Activated CD8-positive, alpha-beta memory T cell treated with anti-CD3 and anti-CD28 coated beads, Interleukin-2, amount 50 U/mL, for 4 hours (primary cell): ENCODE results near the gene CLEC20A.

Experiments used
- DNase-seq: peaks from one replicate; pipeline ENCODE4 v3.0.0-alpha.2; 2020

The CLEC20A gene

DNA sequence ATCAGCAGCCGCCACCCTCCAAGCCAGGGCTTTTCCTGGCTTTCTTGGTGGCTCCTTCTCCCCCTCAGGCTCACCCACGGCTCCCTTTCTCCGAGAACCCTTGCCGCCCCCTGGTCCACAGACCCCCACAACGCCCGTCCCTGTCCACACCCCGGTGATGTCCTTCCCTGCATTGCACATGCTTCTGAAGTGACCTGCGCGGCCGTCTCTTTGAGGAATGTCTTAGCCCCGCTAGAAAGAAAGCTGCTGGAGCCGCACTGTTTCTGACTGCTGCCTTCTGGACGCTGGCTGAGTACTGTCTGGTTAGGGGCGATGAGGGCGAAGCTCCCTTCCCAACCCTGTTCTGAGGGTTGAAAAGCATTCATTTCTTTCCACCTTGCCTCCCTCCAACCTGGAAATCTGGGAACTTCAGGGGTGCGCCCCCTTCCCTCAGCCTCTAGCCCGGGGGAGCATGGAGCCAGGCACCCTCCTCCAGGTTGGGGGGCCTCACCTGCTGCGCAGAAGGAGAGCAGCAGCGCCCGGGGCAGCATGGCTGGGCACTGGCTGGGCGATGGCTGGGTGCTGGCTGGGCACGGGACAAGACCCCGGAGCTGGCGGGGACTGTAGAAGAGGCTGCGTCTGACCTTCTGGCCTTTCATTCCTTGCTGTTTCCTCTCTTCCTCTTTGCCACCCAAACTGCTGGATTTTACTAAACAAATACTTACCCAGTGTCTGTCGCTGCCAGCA lies at the start of gene CLEC20A:
CLEC20A (minus strand) TSS at position 555 of the 726 bp plus-strand sequence; CDS start at position 530, 25 bp downstream.
- no peak for DNase-seq

DNA sequence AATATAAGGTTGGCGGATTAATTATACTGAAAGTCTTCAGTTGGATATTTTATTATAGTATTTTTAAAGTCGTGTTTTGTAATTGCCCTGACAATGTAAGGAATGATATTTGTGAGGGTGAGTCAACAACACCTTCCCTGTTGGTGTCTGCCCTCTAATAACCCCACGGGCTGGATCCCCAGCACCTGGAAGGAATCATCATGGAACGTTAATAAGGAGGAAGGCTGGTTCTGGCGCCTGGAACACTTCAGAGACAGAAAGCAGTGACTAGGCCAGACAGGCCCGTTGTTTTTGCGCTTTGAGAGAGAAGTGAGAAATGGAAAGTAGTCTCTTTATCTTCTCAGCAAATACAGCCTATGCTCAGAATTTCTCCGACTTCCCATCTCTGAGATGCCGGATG lies 47.8 kb upstream of the CLEC20A start:
- DNase-seq = no peak

DNA sequence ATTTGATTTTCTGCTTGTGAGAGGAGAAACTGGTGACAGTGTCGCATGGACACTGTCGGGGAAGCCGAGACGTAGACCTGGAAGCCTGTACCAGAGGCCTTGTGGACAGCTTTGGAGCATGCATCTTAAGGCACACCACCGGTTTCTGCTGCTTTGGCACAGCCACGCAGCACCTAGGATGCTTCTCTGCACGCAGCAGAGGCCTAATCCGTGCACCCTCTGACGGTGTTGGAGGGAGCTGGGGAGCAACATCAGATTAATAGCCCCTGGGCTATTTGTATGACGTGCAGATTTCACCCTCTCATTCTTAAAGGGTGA lies 46.5 kb upstream of the CLEC20A start:
- no peak for DNase-seq

DNA sequence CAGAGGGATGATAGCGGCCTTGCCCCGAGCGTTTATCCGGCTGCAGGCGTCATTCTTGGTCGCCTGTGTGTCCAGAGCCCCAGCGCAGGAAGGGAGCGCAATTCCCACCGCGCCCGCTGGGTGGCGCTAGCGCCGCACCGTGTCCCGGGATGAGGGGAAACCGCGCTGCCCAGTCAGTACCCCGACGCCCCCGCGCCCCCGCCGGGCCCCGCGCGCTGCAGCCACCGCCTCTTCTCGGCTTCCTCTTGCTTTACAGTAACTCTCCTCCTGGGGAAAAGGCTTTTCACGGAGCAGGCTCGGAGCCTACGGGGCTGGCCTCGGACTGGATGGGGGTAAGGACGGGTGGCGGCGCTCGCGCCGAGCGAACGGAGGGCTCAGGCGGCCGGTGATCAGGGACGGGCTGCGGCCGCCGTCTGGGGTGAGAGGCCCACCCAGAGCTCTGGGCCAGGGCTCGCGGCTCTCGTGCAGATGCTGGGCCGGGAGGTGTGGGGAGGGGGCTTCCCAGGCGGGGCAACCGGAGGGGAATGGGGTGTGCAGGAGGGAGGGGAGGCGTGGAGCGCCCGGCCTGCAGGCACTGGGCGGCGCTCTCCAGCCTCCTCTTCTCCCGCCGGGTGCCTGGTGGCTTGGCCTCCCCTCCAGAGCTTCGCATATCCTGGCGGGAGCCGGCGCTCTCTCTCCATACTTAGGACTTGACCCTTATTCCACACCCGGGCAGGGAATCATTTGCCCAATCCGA lies 46.0 kb upstream of the CLEC20A start:
- DNase-seq = peak; percentile 87

DNA sequence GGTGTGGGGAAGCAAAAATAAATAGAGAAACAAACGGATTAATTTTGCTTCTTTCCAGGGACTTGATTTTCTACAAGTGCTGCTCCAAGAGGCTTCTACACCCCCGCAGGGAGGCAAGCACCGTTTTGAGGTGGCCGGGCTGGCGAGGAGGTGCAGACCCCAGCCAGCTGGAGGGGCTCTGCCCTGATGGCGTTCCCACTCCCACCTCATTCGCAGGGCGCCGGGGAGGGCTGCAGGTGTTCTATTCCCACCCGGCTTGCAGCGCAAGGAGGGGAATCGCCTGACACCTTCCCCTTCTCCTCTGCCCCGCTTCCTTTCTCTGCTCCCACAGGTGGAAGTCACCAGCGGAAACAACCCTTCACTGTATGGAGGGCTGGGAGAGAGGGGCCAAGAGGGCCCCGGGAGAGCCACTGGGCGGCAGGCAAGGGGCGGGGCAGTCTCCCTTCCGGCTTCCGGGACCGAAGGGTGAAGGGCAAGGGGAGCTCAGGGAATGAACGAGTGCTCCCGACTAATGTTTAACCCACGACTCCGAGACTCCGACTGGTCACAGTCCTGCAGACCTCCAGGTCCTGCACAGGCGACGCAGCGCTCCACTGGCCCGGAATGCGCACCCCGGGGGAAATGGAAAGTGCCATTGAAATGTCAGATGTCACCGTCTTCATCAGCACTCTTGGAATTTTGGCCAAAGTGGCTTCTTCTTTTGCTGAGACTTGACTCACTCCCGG lies 45.2 kb upstream of the CLEC20A start:
- peak; percentile 27 for DNase-seq

DNA sequence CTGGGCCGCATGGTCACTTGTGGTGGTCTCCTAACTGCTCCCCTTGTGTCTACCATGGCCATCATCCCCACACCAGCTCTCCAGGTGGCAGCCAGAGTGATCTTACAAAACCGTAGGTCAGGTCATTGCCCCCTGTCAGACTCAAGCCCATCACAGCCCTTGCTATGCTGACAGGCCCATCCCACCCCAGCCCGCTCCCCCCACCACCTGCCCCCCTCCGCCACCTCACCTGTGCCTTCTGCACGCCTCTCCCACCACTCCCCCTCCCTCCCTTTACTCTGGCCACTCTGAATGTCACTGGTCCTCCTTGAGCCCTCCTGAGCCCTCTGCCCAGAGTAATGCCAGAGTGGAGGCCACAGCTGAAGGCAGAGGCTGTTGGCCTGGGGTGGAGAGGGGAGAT lies 44.6 kb upstream of the CLEC20A start:
- DNase-seq = no peak

DNA sequence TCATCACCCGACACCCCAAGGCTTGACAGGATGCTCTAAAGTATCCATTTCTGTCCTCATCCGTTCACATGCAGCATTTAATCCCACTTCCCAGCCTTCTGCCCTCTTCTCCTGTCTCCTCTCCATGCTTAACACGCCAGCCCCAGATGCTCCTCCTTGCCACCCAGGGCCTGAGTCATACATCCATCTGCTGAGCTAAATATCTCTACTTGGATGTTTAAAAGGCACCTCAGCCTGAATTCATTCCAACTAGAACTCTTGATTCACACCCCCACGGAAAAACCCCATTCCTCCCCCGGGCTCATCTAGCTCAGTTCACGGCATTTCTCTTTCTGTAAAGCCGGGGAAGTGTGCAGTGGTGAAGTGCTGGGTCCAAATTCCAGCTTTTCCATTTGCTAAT lies 43.9 kb upstream of the CLEC20A start:
- DNase-seq = no peak

DNA sequence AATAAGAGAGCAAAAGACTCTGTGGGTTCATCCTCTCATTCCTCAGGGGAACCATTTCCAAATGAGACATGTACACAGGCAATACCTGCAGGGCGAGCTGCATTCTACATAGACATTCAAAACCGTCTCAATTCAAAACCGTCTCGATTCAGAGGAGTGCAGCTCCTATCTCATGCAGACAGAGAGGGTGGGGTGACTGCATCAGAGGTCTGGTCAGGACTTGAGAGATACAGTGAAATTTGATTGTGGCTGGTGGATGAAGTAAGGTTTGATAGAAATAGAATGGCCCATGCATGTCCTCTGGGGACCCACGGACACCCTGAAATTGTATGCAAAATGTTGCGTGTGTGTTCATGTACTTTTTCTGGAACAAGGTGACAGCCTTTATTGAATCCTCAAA lies 43.4 kb upstream of the CLEC20A start:
- no peak for DNase-seq

DNA sequence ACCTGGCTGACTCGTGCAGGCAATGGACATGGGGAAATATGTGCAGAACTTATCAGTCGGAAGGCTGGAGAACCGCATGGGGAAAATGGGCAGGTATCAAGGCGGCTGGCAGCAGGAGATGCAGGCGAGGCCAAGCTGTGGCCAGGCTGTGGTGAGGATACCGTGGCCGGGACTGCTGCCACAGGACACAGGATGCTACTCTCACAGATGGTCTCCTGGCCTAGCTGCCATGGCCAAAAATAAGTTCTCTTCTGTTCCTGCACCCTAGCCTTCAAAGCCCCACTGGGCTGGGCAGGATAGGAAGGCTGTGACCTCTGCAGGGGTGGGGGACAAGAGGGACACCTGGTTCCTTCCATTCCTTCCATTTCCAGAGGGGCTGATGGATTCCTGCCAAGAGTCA lies 42.5 kb upstream of the CLEC20A start:
- DNase-seq = no peak

DNA sequence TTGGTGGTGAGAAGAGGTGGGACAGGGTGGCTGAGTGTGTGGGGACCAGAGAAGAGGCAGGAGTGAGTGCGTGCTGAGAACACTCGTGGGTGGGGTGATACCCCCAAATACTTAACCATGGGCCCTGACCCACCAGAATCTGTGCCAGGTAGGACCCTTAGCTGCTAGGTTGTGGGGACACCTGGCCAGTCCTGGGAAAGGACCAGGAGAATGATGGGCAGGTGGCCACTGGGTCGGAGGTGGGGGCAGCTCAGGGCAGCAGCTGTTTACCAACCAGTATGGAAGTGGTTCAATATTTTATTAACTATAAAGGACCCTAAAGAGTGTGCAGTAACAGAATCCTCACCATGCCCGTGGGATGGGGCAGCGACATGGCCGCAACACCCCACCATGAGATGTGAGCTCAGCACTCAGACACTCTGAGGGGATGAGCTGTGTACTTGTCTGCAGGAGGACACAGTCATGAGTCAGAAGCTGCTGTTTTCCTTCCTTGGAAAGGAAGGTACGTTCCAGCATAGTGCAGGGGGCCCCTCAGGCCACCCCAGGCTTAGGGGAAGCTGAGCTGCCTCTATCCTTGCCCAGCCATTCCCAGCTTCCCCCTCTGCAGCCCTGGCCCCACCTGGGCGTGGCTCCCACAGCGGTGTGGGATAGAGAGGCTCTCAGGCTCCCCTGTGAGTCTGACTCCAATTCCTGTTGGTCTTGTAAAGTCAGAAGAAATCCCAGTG lies 41.6 kb upstream of the CLEC20A start:
- DNase-seq = no peak

DNA sequence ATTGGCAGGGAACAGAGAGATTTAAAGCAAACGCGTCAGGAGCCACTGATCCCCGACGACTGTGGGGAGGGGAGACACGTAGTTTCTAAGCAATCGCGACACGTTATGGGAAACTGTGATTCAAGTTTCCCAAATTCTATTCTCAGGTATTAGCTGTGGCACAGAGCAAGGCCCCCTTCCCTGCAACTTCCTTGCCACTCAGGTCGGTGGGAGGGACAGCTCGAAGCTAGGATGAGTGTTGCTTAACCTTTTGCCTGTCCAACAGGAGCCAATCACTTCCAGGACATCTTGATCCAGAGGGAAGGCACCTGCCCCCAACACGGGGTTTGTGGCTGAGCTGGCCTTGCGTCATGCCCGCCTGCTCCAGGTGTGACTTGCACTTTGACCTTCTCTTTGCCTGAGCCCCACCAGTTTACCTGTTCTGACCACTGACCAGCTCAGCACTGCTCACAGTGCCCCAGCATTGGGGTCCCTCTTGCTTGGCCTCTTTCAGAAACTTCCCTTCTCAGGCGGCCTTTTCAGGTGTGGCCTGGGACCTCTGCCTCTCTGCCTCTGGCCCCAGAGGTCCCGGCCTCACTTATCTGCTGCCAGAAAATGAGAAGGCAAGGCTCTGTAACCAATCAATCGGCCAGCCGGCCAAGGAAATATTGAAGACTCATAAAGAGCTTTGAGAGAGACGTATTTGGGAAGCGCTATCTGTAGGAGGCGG lies 40.8 kb upstream of the CLEC20A start:
- no peak for DNase-seq

DNA sequence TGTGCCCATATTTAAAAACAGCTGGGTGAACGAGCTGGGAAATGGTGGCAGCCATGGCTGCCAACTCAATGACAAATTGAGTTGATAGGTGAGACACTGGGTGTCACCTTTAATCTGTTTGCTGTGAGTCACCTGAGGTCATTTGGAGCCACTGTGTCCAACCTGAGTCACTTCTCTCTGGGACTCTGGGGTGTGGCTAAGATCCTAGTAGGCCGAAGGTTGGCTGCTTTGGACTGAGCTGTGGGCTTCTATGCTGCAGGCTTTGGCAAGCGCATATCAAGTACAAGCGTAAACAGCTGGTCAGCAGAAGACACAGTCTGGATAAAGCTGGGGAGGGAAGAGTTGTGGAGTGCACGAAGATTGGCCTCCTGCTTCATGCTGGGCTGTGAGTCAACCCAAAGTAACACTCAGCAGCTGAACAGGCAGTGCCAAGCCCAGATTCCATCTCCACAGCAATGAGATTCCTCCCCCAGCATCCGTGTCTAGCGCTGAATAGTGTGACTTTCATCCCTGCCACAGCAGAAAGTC lies 40.1 kb upstream of the CLEC20A start:
- DNase-seq = no peak

DNA sequence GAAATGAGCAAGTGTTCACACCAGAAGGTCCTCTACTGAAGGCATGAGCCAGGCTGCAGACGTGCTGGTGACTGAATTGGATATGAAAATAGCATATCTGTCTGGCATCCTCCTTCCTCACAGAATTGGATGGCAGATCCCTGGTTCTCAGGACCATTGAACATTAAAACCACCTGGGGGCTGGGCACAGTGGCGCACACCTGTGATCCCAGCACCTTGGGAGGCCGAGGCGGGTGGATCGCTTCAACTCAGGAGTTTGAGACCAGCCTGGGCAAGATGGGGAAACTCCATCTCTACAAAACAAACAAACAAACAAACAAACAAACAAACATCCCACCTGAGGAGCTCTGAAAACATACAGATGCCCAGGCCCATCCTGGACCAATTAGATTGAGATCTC lies 39.6 kb upstream of the CLEC20A start:
- no peak for DNase-seq

DNA sequence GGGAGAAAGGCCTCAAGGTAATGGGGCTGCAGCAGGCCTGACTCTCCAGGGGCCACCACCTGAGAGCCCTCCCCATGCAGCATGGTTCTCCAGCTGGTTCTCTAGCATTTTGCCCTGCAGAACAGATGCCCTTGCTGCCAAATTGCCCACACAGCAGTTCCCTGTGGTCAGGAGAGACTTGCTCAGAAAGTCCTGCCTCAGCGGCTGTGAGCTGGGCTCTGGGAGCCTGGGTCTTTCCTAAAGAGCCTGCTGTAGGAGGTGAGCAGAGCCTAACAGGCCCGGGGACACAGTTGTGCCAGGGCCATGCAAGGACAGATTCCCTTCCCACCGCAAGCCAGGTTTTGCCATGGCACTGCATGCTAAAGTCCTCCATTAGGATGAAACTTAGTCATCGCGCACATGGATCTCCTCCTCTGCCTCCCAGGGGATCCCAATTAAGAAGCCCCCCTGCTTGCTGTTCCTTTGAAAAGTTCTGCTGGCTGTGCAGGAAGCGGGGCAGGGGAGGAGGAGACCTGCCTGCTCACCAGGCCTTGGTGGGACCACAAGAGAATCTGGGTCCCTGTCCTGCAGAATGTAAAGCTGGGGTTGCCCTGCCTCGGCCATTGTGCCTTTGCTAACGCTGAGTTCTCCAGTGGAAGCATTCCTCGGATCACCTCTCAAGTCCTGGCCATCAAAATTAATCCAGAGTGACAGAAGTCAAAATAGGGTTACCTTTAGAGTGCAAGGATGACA lies 37.5 kb upstream of the CLEC20A start:
- no peak for DNase-seq

DNA sequence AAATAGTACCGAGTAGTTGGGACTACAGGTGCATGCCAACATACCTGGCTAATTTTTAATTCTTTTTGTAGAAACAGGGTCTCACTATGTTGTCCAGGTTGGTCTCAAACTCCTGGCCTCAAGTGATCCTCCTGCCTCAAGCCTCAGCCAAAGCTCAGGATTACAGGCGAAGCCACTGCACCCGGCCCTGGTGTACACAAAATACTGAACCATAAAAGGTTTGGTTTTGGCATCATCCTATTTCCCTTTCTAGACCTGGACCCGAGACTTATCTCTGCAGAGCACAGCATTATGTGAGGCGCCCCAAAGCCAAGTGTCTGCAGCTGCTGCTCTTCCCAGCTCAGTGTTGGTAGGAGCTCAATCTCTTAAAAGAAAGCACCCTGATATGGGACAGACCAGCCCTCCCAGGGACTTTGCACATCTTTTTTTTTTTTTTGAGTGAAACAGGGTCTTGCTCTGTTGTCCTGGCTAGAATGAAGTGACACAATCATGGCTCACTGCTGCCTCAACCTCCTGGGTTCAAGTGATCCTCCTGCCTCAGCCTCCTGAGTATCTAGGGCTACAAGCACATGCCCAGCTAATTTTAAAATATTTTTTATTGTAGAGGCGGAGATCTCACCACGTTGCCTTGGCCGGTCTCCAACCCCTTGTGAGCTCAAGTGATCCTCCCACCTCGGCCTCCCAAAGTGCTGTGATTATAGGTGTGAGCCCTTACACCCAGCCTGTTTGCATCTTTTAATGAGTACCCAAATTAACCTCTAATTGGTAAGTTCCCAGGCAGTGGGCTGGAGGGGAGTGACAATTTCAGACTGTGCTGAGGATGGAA lies 36.6 kb upstream of the CLEC20A start:
- no peak for DNase-seq

DNA sequence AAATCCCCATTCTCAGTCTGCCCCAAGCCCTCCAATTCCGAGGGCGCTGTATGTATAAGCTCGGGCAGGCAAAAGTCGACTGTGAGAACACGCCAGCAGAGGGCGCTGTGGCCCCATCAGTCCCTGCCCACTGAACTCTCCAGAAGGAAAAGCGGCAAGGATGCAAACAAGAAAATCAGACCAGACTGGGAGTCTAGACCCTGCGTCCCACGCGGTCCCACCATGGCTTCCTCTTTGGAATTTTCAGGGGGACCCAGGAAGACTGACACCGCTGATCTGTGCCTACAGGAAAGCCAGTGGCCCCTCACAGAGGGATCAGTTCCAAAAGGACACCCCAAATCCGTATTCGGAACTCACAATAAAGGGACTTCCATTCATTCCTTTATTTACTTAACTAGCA lies 35.6 kb upstream of the CLEC20A start:
- DNase-seq = peak; percentile 76

DNA sequence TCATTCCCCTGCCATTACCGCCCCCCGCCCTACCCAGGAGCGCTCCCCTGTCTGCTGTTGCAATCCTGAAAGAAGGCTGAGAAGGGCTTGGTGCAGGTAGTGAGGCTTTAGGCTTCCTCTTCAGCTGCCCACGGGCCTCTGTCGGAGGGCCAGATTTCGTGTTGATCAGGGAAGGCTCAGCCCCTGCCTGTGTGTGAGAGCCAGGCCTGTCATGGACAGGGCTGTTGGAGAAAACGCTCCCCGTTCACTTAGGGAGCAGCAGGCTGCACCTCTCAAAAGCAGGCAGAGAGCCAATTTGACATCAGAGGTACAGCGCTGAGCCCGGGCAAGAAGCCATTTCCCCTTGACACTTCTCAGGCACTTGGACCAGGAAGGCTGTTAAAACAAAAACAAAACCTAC lies 35.1 kb upstream of the CLEC20A start:
- no peak for DNase-seq

DNA sequence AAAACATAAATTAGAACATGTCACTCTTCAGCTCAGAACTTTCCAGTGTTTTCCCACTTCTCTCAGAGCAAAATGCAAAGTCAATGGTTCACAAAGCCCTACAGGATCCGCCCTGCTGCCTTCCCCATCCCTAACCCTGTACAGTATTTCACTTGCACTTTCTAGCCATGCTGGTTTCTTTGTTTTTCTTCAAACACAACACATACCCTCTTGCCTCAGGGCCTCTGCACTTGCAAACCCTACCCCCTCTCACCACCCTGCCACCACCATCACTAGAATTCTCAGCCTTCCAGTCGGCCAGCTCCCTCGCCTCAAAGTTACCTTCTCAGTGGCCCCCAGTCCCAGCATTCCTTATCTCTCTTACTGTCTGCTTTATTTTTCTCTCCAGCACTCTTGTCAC lies 33.7 kb upstream of the CLEC20A start:
- DNase-seq = no peak

DNA sequence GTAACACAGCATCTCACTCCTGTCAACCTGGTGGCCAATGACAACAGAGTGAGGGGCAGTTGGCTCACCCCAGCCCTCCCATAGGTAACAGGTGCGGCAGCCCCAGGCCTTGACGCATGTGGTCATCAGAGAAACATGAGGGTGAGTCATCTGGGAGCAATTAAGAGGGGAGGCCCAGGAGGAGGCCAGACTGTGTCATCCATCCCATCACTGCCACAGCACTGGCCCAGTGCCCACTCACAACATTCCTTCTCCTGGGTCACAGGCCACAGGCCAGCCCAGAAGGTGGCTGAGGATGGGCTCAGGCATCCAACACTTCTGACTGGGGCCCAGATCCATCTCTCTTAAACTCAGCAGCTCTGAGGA lies 33.3 kb upstream of the CLEC20A start:
- DNase-seq = no peak

DNA sequence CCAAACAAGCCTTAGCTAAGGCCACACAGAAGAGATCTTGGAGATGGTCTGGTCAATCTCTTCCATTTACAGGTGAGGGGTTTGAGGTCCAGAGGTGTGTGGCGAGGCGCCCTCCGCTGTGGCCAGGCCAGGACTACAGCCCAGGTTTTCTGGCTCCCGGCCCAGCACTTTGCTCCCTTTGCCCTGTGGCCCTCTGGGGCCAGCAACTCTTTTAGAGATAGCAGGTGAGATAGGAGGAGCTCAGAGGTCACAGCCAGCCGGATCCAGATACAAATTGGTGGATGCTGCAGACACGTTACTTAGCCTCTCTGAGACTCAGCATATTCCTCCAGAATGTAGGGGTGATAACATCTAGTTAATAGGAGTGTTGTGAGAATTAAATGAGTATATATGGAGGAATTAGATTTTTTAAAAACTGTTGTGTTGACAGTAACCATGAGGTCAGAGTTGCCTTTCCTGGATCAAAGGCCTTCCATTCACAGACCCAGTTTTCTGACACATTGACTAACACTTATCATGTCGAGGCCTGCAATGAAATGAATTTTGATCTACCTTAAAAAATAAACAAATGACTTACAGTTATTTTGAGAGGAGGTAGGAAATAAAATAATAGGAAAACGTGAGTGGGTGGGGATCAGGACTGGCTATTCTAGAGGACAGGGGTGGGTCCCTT lies 32.7 kb upstream of the CLEC20A start:
- no peak for DNase-seq
